ENCODE measurements around the gene HSBP1.

Gene HSBP1

DNA sequence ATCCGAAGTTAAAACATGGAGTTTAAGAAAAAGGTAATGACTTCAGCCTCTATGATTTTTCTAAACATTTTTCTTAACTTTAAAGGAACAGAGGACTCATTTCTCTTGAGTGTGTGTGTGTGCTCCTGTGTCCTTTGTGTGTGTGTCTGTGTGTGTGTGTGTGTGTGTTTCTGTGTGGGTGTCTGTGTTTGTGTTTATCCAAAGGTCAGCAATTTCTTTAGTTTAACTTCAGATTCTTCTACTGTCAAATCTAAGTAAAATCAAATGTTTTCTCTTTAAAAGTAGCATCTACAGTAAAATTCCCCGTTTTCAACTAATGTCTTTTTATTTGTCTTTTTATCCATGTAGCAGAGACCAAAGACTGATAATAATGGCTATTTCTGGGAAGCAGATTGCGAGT, 31.8 kb downstream of the HSBP1 start:
- no peak for DNase-seq (ENCODE audit: low read depth)

DNA sequence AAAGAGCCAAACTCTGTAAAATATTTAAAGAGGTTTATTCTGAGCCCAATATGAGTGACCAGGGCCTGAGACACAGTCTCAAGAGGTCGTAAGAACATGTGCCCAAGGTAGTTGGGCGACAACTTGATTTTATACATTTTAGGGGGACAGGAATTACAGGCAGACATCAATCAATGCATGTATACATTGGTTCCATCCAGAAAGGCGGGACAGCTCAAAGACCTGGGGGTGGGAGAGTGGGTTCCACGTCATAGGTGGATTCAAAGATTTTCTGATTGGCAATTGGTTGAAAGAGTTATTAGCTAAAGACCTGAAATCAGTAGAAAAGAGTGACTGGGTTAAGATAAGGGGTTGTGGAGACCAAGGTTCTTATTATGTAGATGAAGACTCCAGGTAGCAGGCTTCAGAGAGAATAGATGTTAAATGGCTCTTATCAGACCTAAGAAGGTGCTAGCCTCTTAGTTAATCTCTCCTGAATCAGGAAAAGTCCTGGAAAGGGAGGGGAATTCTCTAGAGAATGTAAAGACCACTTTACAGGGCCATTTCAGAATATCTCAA, 32.4 kb downstream of the HSBP1 start:
- no peak for DNase-seq (ENCODE audit: low read depth)

DNA sequence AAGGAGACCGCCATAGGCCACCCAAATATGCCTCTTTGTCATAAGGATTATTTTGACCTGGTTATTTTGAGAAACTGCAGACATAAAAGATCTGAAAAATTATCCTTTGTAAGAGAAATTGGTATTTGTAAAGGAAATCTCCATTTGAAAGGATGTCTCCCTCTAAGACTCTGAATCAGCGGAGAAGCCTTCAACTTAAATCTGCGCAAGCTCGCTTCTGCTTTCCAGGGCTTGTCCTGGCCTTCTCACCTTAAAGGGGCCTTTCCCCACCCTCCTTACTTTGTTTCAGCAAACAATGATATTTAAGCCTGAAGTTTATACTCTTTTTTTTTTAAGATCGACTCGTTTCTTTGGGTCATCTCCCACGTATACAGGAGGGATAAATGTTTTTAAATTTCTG, 34.5 kb downstream of the HSBP1 start:
- DNase-seq (ENCODE audit: low read depth): no peak

DNA sequence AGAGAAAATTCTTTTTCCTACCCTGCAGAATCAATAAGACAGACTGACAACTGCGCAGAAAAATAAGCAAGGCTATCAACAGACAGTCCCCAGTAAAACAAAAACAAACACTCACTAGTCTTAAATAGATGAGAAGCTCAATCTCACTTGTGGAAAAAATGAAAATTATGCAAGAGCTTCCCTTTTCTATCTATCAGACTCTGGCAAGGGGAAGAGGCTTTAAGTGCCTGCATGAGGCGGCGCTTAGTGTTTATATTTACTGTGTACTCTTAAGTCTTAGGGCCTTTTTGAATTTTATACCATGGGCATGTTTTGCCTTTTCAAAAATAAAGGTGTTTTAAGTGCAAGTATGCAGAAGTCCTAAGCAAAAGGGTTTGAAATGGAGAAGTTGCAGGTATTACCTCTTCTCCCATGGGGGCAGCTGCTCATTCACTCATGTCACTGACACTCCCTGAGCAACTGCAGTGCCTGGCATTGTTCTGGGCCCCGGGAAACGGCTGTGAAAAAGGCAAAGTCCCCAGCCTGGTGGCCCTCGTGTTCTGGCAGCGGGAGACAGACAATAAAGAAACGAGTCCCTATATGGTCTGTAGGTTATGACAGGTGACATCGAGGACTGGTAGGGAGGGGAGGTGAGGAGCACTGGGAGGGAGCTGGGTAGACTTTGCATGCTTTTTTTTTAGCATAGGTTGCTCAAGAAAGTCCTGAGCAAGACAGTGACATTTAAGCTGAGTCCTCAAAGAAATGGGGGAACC, 35.2 kb downstream of the HSBP1 start:
- DNase-seq (ENCODE audit: low read depth): no peak

DNA sequence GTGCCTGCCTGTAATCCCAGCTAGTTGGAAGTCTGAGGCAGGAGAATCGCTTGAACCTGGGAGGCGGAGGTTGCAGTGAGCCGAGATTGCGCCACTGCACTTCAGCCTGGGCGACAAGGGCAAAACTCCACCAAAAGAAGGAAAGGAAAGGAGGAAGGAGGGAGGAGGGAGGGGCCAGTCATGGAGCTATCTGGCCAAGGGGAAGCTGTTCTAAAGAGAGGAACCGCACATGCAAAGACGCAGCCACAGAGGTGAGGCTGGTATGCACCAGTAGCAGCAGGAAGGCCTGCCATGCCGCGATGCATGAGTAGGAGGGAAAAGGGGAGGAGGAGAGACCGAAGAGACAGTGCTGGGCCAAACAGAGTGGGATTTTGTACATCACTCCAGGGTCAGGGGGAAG, 35.9 kb downstream of the HSBP1 start:
- DNase-seq (ENCODE audit: low read depth): no peak

DNA sequence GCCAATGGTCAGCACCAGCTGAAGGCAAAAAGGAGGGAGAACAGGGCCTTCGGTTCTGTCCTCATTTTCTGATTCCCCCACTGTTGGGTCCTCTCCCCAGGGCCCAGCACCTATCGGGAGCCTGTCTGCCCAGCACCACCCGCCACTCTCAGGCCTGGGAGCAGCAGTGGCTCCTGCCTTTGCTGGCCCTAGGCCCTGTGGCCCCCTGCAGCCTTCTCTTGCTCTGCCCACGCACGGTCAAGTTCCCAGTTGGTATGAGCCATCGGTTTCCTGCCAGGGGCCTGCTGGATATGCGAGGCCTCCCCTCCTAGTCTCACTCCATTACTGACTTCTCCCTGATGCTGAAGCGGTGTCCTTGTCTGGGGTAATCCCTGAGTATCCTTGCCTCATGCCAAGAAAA, 37.5 kb downstream of the HSBP1 start:
- DNase-seq (ENCODE audit: low read depth): no peak

DNA sequence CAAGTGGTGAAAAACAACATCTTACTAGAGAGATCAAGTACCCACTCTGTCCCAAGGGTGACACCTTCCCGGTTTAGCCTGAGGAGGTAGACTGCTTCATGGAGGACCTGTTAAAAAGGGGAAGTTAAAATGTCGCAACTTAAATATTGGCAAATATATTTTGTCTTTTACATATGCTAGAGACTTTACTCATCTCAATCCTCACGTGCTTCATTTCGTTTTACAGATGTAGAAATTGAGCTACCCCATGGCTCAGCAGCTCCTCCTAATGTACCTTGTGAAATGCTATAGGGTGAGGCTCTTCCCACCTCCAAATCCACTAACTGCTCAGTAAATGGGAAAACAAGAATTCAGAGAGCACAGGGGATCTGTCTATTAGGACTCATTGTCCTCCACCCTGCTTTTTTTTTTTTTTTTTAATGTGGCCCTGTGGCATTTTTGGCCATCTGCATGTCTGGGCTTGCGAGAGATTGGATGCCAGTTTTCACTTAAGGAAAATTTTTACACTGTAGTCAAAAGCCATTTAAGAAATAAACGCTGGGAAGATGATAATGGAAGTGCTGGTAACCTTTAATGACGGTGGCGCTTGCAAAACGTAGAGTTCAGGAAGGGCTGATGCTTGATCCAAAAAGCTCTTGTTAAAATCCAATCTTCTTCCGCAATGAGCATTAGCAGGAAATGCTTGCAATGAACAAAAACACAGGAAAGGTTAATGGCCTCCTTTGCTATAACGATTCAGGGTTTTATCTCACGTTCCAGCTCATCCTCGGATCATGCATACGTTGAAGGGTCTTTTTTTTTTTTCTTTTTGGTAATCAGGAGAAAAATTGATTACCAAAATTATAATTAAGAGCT, 39.8 kb downstream of the HSBP1 start:
- DNase-seq (ENCODE audit: low read depth): no peak

DNA sequence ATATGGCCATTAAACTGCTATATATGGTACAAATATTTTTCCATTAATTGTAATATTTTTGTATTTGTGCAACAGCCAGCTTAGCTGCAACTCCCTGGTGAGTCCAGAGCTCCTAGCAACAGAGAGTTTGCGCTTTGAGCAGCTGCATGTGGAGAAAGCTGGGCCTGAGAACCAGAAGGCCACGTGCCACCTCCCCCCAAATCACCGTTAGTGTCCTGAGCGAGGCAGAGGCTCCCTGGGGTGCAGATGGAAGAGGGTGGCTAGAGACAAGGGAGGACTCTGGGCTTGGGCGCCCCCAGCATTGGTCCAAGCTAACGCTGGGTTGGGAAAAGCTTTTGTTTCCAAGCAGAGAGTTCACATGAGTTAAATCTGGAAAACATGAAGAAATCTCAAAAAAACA, 41.6 kb downstream of the HSBP1 start:
- no peak for DNase-seq (ENCODE audit: low read depth)

DNA sequence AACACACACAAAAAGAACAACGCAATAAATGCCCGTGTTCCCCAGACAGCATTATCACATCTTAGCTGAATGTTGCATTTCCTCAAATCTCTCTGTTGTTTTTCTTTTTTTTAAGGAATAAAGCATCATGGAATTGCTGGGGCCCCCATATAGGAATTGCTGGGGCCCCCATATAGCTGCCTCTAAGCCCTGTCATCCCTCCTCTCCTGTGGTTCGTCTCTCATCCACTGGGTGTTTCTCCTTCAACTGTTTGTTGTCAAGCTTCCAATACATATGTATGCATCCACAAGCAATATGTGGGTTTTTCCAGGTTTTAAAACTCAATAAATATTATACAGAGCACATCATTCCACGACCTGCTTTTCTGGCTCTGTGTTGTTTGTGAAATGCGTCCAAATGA, 43.2 kb downstream of the HSBP1 start:
- no peak for DNase-seq (ENCODE audit: low read depth)

DNA sequence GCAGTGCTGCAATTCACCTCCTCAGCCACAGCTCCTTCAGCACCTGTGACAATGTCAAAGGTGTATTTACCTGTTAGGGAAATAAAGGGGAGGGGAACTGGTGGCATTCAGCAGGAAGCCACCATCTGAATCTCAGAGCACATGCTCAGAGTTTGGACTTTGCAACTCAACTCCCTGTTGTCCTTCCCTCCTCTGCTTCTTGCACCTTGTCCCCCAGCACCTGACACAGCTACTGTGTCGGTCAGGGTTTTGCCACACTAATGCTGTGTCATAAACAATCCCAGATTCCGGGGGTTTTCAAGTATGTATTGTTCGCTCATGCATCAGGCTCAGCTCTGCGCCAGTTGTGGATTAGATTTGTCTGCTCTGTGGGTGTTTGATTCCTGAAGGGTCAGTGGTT, 43.7 kb downstream of the HSBP1 start:
- DNase-seq (ENCODE audit: low read depth): no peak

DNA sequence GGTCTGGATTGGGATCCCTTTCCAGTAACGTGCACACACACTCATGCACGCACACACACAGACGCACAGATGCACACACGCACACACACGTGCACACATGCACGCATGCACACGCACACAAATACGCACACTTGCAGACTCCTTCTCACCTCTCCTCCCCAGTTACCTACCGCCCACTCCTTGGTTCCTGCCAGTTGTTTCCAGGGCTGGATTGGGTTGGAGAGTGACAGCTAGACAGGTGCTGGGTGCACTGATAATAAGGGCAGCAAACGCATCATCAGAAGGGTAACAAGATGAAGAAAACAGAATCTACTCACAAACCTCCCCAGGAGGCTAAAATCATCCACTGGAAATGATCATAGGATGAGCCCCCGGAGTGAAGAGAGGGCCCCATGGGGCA, 45.0 kb downstream of the HSBP1 start:
- no peak for DNase-seq (ENCODE audit: low read depth)

DNA sequence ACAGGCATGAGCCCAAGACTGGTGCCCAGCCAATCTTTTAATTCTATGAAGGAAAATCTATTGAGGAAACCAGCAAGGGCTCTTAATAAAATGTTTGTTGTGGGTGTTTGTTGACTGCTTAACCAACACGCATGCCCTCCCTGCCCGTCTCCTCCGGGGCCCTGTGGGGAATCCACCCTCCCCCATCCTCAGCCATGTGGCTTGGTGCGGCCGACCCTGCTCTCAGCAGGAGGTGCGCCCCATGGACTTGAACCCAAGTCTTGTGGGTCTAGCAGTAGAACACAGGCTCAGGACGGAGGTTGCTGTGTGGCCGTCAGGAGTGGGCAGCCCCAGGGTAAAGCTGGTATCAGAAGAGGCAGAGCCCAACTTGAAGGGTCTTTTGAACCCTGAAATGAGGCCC, 46.1 kb downstream of the HSBP1 start:
- no peak for DNase-seq (ENCODE audit: low read depth)

DNA sequence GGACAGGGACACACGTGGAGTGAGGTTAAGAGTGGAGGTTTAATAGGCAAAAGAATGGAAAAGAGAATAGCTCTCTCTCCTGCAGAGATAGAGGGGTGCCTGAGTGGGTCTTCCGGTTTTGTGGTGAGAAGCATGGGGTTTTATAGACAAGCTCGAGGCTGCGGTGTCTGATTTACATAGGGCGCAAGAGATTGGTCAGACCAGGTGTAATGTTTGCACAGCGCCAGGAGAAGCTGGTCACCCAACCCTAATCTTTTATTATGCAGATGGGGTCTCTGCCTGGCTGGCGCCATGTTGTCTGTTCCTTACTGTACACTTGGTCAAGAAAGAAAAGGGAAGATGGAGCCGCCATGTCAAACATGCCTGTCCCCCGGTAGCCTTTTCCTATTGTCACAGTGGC, 46.6 kb downstream of the HSBP1 start:
- DNase-seq (ENCODE audit: low read depth): no peak

DNA sequence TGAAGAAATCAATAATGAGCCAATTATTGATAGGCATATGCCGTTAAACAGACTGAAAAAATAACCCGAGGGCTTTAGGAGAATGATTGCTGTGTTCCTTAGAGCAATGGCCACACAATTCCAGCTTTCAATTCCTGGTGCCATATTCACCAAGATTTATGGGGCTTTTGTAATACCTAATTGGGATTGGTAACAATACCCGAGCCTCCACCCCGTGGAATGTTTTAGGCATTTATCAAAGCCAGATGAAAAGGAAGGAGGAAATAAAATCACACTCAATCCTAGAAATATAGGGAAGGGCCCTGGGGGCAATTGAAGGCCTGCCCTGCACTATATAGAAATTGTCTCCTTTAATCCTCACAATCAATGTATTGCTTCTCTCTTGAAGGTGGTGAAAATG, 49.0 kb downstream of the HSBP1 start:
- DNase-seq (ENCODE audit: low read depth): no peak

DNA sequence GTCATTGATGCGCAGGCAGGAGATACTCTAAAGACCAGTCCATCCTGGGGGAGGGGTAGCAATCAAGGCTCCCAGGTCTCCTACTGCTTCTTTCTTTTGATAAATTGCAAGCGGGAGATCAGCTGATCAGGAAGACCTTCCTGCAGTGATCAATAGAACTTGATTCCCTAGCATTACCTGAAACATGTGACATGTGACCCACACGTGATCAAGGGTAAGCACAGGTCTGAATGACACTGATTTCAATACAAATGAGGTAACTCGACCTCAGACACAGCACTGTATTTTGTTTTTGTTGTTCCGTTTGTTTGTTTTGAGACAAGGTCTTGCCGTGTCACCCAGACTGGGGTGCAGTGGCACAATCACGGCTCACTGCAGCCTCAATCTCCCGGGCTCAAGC, 51.5 kb downstream of the HSBP1 start:
- no peak for DNase-seq (ENCODE audit: low read depth)

DNA sequence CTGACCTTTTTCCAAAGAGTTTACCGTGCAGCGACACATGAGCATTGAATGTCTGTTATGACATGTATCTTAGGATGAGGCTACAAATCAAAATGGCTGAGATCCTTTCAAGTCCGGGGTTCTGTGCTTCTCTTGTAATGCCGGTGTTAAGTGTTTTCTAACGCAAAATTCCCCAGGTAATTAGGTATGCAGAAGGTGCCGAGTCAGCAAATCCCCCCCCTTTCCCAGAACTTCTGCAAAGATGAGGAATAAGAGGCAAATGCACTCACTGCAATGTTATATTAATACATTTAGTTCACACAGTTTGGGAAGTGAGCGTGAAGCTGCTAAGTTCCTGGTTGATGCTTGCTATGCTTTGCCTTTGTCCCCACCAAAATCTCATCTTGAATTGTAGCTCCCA, 54.9 kb downstream of the HSBP1 start:
- DNase-seq (ENCODE audit: low read depth): no peak

DNA sequence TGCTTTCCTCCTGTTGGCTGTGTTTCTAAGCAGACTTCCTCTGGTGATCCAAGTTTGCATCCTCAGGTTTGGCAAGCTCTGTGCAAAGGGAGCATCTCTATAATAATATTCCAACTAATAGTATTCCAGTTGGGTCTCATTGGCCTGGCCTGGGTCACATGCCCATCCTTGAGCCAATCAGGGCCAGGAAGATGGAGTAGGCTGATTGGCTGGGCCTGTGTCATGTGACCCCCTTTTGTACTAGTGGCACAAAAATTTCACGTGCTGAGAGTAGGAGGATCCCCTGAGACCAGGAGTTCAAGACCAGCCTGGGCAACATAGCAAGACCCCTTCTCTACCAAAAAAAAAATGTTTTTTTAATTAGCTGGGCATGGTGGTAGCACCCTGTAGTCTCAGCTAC, 55.9 kb downstream of the HSBP1 start:
- DNase-seq (ENCODE audit: low read depth): no peak
